Stomach (tissue), 19 donors: Measurements from ENCODE around the gene ACBD4. TPM values are rescaled to one million over a fixed set of nuclear protein-coding genes. Genes with fewer than 3 reads are reported as not detected.
A peak's percentile ranks its signal among the peaks of the same experiment; 100 is the strongest.

Experiments
- DNase-seq, 2 donors: peaks; one replicate each; pipeline versions ENCODE4 v3.0.0 to v3.0.0-alpha.2; 2013 to 2019
- H3K27ac ChIP-seq, 5 donors: fragments of 200-600 bp in 4 of 5; sonication (generic) in 4 of 5; one replicate each; pipeline ENCODE4 v1.5.1; 2013 to 2019; ENCODE audit warnings: mild to moderate bottlenecking in 1 of 5, moderate library complexity in 1 of 5
- H3K27me3 ChIP-seq, 3 donors: fragments of 200-600 bp; sonication (generic); one replicate each; pipeline ENCODE4 v1.5.1; 2017 to 2019; ENCODE audit warnings: mixed run types in 1 of 3
- H3K36me3 ChIP-seq, 4 donors: fragments of 200-600 bp; sonication (generic); 1 replicate in 3 of 4; 2 replicates in 1 of 4; pipeline ENCODE4 v1.5.1; 2016 to 2019
- H3K4me1 ChIP-seq, 4 donors: fragments of 200-600 bp; sonication (generic); one replicate each; pipeline ENCODE4 v1.5.1; 2016 to 2019
- H3K4me3 ChIP-seq, 4 donors: fragments of 200-600 bp; sonication (generic) in 3 of 4; one replicate each; pipeline ENCODE4 v1.5.1; 2016 to 2019; ENCODE audit warnings: mild to moderate bottlenecking in 1 of 4
- H3K9me3 ChIP-seq, 4 donors: fragments of 200-600 bp; sonication (generic); one replicate each; pipeline ENCODE4 v1.5.1; 2016 to 2019
- EP300 ChIP-seq: sonication (generic); formaldehyde crosslinking; IDR thresholded peaks from one replicate; pipeline ENCODE4 v1.6.1; 2017; ENCODE audit warnings: antibody characterized with exemption
- POLR2A ChIP-seq, 4 donors: fragments of 450-650 bp; IDR thresholded peaks; one replicate each; pipeline ENCODE4 v1.6.1; 2016; ENCODE audit warnings: antibody characterized with exemption in 4 of 4, control low read depth in 2 of 4, mild to moderate bottlenecking in 1 of 4, moderate library complexity in 1 of 4
- POLR2AphosphoS5 ChIP-seq, 3 donors: sonication (generic); formaldehyde crosslinking; IDR thresholded peaks; one replicate each; pipeline ENCODE4 v1.6.1; 2016; ENCODE audit warnings: antibody characterized with exemption in 3 of 3
- WGBS, 5 donors: extraction: QIAGEN DNeasy Blood & Tissue Kit in 3 of 5; methylation state at CpG; one replicate each; pipeline versions ENCODE4 v1.1.5 to v1.1.7; 2013 to 2018; 5-methylcytosine and 5-hydroxymethylcytosine counted together
- intact Hi-C: fragments of 100-400 bp; cut with DNase I; formaldehyde crosslinking; loops from one replicate; pipeline ENCODE4 v1.15.1; 2023; ENCODE audit warnings: low total_unique reads
- long read RNA-seq, 10 donors: transcript quantifications; one replicate each; lab custom pipeline, GENCODE V29; 2026
- polyA plus RNA-seq, 3 donors: library from polyadenylated mRNA; stranded (reverse); fragments of 200-250 nt; gene quantifications; one replicate each; pipeline ENCODE4 v1.2.3, GENCODE V29; 2013
- total RNA-seq, 5 donors: library from RNA; depleted of rRNA; stranded (reverse); fragments of >200 nt; gene quantifications; one replicate each; pipeline versions ENCODE4 v1.1.0 to v1.2.3, GENCODE V29; 2014 to 2016
- TF ChIP-seq, protein P1 (sequence below), 7 experiments: fragments of 450-650 bp in 4 of 7; fragments of 200-600 bp in 3 of 7; sonication (generic) in 3 of 7; IDR thresholded peaks; one replicate each; pipeline ENCODE4 v1.5.1; 2016 to 2019; ENCODE audit warnings: antibody characterized with exemption in 7 of 7, control low read depth in 2 of 7, mild to moderate bottlenecking in 1 of 7
- donor health status: healthy with polysubstance abuse.
- donor health status: Bipolar disorder and iron deficiency.
- donor health status: healthy.

Gene ACBD4, protein sequence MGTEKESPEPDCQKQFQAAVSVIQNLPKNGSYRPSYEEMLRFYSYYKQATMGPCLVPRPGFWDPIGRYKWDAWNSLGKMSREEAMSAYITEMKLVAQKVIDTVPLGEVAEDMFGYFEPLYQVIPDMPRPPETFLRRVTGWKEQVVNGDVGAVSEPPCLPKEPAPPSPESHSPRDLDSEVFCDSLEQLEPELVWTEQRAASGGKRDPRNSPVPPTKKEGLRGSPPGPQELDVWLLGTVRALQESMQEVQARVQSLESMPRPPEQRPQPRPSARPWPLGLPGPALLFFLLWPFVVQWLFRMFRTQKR
- total RNA-seq (10 to 100 TPM in 3 of 5 donors, 1 to 10 TPM in 2; 4.6 to 24.6 (median 15.2) TPM), polyA plus RNA-seq (10 to 100 TPM; 16.1 to 23.1 (median 18.1) TPM)
- long read RNA-seq, donor 1, partial matches to known transcripts, result 0 of 1 reads
- long read RNA-seq, donor 1, other reads (novel, unspliced or antisense), result 0 of 1 reads
- long read RNA-seq, donor 2, partial matches to known transcripts, result 0 of 1 reads
- long read RNA-seq, donor 2, other reads (novel, unspliced or antisense), result 0 of 1 reads
- long read RNA-seq, donor 3, result 0 reads
- long read RNA-seq, donor 4, result 0 reads
- long read RNA-seq, donor 5, result 0 reads
- long read RNA-seq, donor 6, result 0 reads
- long read RNA-seq, donor 7, result 0 reads
- long read RNA-seq, donor 8, result 0 reads
- long read RNA-seq, donor 9, result 0 reads
- long read RNA-seq, donor 10, partial matches to known transcripts, result 20 of 21 reads
- long read RNA-seq, donor 10, other reads (novel, unspliced or antisense), result 0 of 21 reads

DNA sequence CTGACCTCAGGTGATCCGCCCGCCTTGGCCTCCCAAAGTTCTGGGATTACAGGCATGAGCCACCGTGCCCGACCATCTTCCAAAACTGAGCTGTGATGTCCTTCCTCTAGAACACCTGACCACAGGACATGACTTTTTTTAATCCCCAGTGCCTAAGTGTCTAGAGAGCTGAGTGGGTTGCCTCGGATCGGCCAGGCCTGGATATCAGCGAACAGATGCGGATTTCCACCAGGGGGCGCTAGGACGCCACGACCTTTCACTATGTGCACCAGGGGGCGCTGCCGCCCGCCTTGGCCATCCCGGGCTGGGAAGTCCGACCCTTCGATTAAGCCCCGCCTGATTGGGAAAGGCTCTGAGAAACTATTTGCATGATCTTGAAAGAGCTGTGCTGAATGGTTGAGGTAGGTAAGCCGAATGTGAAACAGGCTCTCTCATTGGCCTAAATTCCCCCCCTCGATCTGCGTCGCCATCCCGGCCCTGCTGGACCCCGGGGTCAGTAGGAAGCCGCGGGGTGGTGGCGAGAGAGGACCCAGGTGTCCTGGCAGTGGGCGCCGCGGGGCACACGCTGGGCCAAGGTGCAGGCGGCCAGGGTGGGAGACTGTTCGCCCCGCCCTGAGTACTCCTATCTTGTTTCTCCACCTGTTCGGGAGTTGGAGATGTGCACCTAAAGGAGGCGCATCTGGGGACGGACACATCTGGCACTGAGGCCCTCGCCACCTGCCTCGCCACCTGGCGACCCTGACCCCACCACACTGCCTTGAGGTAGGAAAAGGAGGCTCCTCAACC, at the start of gene ACBD4:
TSS of gene ACBD4 (plus strand) at position 496 of the 786 bp plus-strand sequence. CDS start 458 bp downstream, outside the sequence.
- intact Hi-C loops, result loop anchor here (5.0 kb wide), 1 partner anchor 62 kb away; no protein-coding TSS in a partner anchor
- WGBS, 5 donors, result 5 to 9% (median 5%) methylated on average over 25 to 40 of the region's 40 CpGs
- peak within 1 kb of the TSS; percentile 61 to 78 (median 70) for H3K4me3 ChIP-seq
- H3K9me3 ChIP-seq, result no peaks in the 10 kb centered on the region
- H3K27ac ChIP-seq, result peak within 1 kb of the TSS; percentile 84 to 93 (median 89)
- DNase-seq, result peak; percentile 97 to 98
- H3K27me3 ChIP-seq, result no peaks in the 10 kb centered on the region
- TF ChIP-seq, protein P1, sequence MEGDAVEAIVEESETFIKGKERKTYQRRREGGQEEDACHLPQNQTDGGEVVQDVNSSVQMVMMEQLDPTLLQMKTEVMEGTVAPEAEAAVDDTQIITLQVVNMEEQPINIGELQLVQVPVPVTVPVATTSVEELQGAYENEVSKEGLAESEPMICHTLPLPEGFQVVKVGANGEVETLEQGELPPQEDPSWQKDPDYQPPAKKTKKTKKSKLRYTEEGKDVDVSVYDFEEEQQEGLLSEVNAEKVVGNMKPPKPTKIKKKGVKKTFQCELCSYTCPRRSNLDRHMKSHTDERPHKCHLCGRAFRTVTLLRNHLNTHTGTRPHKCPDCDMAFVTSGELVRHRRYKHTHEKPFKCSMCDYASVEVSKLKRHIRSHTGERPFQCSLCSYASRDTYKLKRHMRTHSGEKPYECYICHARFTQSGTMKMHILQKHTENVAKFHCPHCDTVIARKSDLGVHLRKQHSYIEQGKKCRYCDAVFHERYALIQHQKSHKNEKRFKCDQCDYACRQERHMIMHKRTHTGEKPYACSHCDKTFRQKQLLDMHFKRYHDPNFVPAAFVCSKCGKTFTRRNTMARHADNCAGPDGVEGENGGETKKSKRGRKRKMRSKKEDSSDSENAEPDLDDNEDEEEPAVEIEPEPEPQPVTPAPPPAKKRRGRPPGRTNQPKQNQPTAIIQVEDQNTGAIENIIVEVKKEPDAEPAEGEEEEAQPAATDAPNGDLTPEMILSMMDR (IDR thresholded peaks at IDR 0.05), result peak in 6 of 7 experiments; percentile 96 to 100 (median 100)
- TF ChIP-seq EP300 (no peak), POLR2A (IDR thresholded peaks at IDR 0.05) (no peak), POLR2AphosphoS5 (IDR thresholded peaks at IDR 0.05) (peak; percentile 70 to 94 (median 72))
- H3K4me1 ChIP-seq, result peaks cover 27 to 57% (median 49%) of the 10 kb centered on the region in 4 donors
- peaks cover 0 to 22% (median 10%) of the 10 kb centered on the region in 4 donors for H3K36me3 ChIP-seq

DNA sequence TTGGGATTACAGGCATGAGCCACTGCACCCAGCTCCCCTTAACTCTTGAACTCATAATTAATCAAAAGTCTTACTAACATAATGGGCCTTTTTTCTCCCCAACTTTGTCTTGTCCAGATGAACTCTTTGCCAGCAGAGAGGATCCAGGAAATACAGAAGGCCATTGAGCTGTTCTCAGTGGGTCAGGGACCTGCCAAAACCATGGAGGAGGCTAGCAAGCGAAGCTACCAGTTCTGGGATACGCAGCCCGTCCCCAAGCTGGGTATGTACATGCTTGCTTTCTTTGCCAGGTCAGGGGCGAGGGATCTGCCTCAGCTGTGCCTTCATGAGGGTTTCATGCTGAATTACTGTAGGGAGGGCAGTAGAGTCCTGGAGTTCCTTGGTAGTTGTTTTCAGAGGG, 49.1 kb upstream of the ACBD4 start:
- H3K9me3 ChIP-seq, result no peaks in the 10 kb centered on the region
- no peak overlapping the region for H3K27ac ChIP-seq
- H3K4me1 ChIP-seq, result peaks cover 0 to 29% (median 7%) of the 10 kb centered on the region in 4 donors
- WGBS, 5 donors, result 88 to 99% (median 97%) methylated on average over 4 of the region's 4 CpGs
- peaks cover 81 to 100% (median 100%) of the 10 kb centered on the region in 4 donors for H3K36me3 ChIP-seq
- DNase-seq, result no peak
- TF ChIP-seq, protein P1 (IDR thresholded peaks at IDR 0.05), result no peak
- no peak for TF ChIP-seq EP300
- TF ChIP-seq POLR2A (IDR thresholded peaks at IDR 0.05), result no peak
- no peak for TF ChIP-seq POLR2AphosphoS5 (IDR thresholded peaks at IDR 0.05)
- H3K27me3 ChIP-seq, result no peaks in the 10 kb centered on the region
- intact Hi-C loops, result no loop called here
- no peak overlapping the region for H3K4me3 ChIP-seq

DNA sequence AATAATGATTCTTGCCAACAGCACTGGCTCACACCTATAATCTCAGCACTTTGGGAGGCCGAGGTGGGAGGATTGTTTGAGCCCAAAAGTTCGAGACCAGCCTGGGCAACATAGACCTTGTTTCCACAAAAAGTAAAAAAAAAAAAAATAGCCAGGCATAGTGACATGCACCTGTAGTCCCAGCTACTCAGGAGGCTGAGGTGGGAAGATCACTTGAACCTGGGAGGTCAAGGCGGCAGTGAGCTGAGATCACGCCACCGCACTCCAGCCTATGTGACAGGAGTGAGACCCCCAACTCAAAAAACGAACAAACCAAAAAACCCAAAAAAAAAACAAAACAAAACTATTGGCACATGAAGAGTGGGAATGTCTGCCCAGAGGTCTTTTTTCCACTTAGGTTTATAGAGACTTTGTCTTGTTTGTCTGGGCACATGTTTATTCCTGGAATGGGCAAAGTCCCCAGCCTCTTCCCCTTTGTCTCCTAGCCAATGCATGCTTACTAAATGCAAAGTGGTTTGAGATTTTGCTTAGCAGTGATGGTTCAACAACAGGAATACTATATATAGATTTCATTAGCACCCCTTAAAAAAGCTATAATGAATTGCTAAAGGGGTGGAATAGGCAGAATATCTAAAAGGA, 48.5 kb upstream of the ACBD4 start:
- 82 to 94% (median 91%) methylated on average over 6 of the region's 6 CpGs for WGBS, 5 donors
- Histone ChIP-seq H3K27ac (no peak overlapping the region), H3K36me3 (peaks cover 77 to 100% (median 100%) of the 10 kb centered on the region in 4 donors), H3K4me1 (peaks cover 5 to 33% (median 13%) of the 10 kb centered on the region in 4 donors), H3K4me3 (no peak overlapping the region), H3K9me3 (no peaks in the 10 kb centered on the region), H3K27me3 (no peaks in the 10 kb centered on the region)
- intact Hi-C loops, result no loop called here
- no peak for DNase-seq
- TF ChIP-seq EP300 (no peak), POLR2A (IDR thresholded peaks at IDR 0.05) (no peak), POLR2AphosphoS5 (IDR thresholded peaks at IDR 0.05) (no peak)
- TF ChIP-seq, protein P1 (IDR thresholded peaks at IDR 0.05), result no peak
